MCF 10A (cell line): ENCODE results near the gene MOGAT2. TPM values are rescaled to one million over a fixed set of nuclear protein-coding genes. Genes with fewer than 3 reads are reported as not detected.
"Not testable (repeated sequence)": the region's sequence is repeated elsewhere in the genome, so short reads cannot be mapped to it uniquely, and the experiment has no call there.

Experiments used
- BruUV-seq: library from RNA; stranded (reverse); fragments of 400-500 nt; replicated peaks from 2 replicates; lab custom pipeline; 2021; lab: Mats Ljungman, UMichigan
- CTCF ChIA-PET: fragments of 300-600 bp; sonication (Branson Sonifier 250); formaldehyde crosslinking; extraction: SDS; loops from one replicate; lab custom pipeline; 2021; ENCODE audit warnings: antibody characterized with exemption, inconsistent platforms; lab: Yijun Ruan, JAX
- POLR2A ChIA-PET: fragments of 300-600, 350-650 bp; sonication (Branson Sonifier 250); formaldehyde crosslinking; extraction: SDS; loops from one replicate; lab custom pipeline; 2020; ENCODE audit warnings: antibody characterized with exemption, inconsistent platforms; lab: Yijun Ruan, JAX
- DNase-seq: peaks from one replicate; pipeline ENCODE4 v3.0.0-alpha.2; 2018; ENCODE audit not compliant: unreplicated experiment
- H3K27ac Mint-ChIP-seq: one replicate; pipeline ENCODE4 v1.8.0; 2022; ENCODE audit warnings: mild to moderate bottlenecking, low read depth, mixed read lengths; ENCODE audit not compliant: unreplicated experiment
- H3K27me3 Mint-ChIP-seq: one replicate; pipeline ENCODE4 v1.8.0; 2022; ENCODE audit warnings: mixed read lengths; ENCODE audit not compliant: insufficient read depth, unreplicated experiment
- H3K36me3 Mint-ChIP-seq: one replicate; pipeline ENCODE4 v1.8.0; 2022; ENCODE audit warnings: mild to moderate bottlenecking, moderate library complexity, mixed read lengths; ENCODE audit not compliant: insufficient read depth, unreplicated experiment
- H3K4me1 Mint-ChIP-seq: one replicate; pipeline ENCODE4 v1.8.0; 2022; ENCODE audit warnings: mixed read lengths; ENCODE audit not compliant: insufficient read depth, unreplicated experiment
- H3K4me3 Mint-ChIP-seq: one replicate; pipeline ENCODE4 v1.8.0; 2022; ENCODE audit warnings: mild to moderate bottlenecking, moderate library complexity, mixed read lengths; ENCODE audit not compliant: unreplicated experiment
- H3K9me3 Mint-ChIP-seq: one replicate; pipeline ENCODE4 v1.8.0; 2022; ENCODE audit warnings: mixed read lengths; ENCODE audit not compliant: unreplicated experiment
- CTCF ChIP-seq: fragments of 200-600 bp; IDR thresholded peaks from one replicate; pipeline ENCODE4 v1.8.0; 2022; ENCODE audit warnings: antibody characterized with exemption, mild to moderate bottlenecking; ENCODE audit not compliant: unreplicated experiment
- intact Hi-C: fragments of 100-400 bp; cut with micrococcal nuclease; formaldehyde crosslinking; loops from 2 replicates; pipeline ENCODE4 v1.14.1; 2022
- total RNA-seq: library from RNA; stranded (reverse); gene quantifications from 2 replicates; pipeline ENCODE4 v1.2.3, GENCODE V29; 2022

The MOGAT2 gene
- total RNA-seq, 1 experiment from 2014 or later: not detected

- Mint-ChIP-seq H3K27me3 (no peaks in the 10 kb centered on the region), H3K9me3 (no peaks in the 10 kb centered on the region), H3K36me3 (no peaks in the 10 kb centered on the region), H3K27ac (no peak overlapping the region), H3K4me1 (no peaks in the 10 kb centered on the region), H3K4me3 (no peak overlapping the region)
- no peak for TF ChIP-seq CTCF
- intact Hi-C loops: no loop called here
- BruUV-seq: no TSS peak
- POLR2A ChIA-PET: no interaction called here
- no peak for DNase-seq
- CTCF ChIA-PET: no interaction called here
These were observed 17.7 kb downstream of the MOGAT2 start for GRCh38 chr11:75735181-75735845.

GRCh38 chr11:75737314-75737713 lies 19.7 kb downstream of the MOGAT2 start:
- intact Hi-C loops: no loop called here
- Mint-ChIP-seq H3K4me1 (no peaks in the 10 kb centered on the region), H3K27ac (no peak overlapping the region), H3K9me3 (no peaks in the 10 kb centered on the region), H3K4me3 (no peak overlapping the region), H3K27me3 (peaks cover under 1% of the 10 kb centered on the region), H3K36me3 (no peaks in the 10 kb centered on the region)
- CTCF ChIA-PET: interaction anchor here (0.7 to 1.5 kb wide), 2 partner anchors 31 to 75 kb away, joined by 3 to 6 read pairs; no protein-coding TSS in a partner anchor
- DNase-seq: no peak
- no TSS peak for BruUV-seq
- POLR2A ChIA-PET: no interaction called here
- TF ChIP-seq CTCF: no peak

GRCh38 chr11:75740681-75741080 lies 23.0 kb downstream of the MOGAT2 start:
- Mint-ChIP-seq H3K4me3 (no peak overlapping the region), H3K27ac (no peak overlapping the region), H3K4me1 (no peaks in the 10 kb centered on the region), H3K36me3 (no peaks in the 10 kb centered on the region), H3K9me3 (no peaks in the 10 kb centered on the region), H3K27me3 (peaks cover 32% of the 10 kb centered on the region)
- POLR2A ChIA-PET: interaction anchor here (0.6 kb wide), 1 partner anchor 62 kb away, joined by 3 read pairs; no protein-coding TSS in a partner anchor
- no TSS peak for BruUV-seq
- CTCF ChIA-PET: interaction anchor here (0.6 kb wide), 1 partner anchor 25 kb away, joined by 3 read pairs; no protein-coding TSS in a partner anchor
- intact Hi-C loops: no loop called here
- TF ChIP-seq CTCF: no peak
- no peak for DNase-seq

- peaks cover 33% of the 10 kb centered on the region for H3K27me3 Mint-ChIP-seq
These were observed 25.5 kb downstream of the MOGAT2 start for GRCh38 chr11:75743159-75743558.

More at GRCh38 chr11:75743159-75743558, 25.5 kb downstream of the MOGAT2 start:
- H3K4me3 Mint-ChIP-seq, POLR2A ChIA-PET, intact Hi-C loops, CTCF ChIA-PET, H3K36me3 Mint-ChIP-seq, H3K9me3 Mint-ChIP-seq, DNase-seq, H3K4me1 Mint-ChIP-seq, BruUV-seq, H3K27ac Mint-ChIP-seq: not testable (repeated sequence)
